HG03575 (cell line): ENCODE measurements around the gene FNTB.
"Not testable (repeated sequence)": the region's sequence is repeated elsewhere in the genome, so short reads cannot be mapped to it uniquely, and the experiment has no call there.

ENCODE experiments used
- ATAC-seq: cut with Tn5 transposase; IDR thresholded peaks from one replicate; pipeline ENCODE4 v1.9.1; 2021; ENCODE audit not compliant: unreplicated experiment, insufficient number of reproducible peaks, low FRiP score; ENCODE audit errors: extremely low read depth

The FNTB gene

GRCh38 chr14:65002586-65003210 lies 16.0 kb downstream of the FNTB start:
- ATAC-seq = no peak

DNA sequence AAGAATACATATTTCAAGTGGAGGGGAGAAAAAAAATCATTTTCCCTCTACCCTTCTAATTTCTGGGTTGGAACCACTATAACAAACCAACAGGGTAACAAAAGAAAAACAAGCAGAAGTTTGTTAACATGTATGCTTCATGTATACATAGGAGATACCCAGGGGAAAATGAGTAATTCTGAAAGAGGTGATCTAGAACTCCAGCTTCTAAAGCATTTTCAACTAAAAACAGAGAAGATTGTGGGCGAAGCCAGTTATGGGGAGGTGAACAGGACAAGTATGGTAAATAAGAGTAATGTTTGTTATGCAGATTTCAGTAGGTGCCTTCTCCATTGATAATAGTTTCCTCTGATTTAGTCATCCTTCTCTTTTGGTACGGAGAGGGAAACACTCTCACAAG lies 16.7 kb downstream of the FNTB start:
- no peak for ATAC-seq

DNA sequence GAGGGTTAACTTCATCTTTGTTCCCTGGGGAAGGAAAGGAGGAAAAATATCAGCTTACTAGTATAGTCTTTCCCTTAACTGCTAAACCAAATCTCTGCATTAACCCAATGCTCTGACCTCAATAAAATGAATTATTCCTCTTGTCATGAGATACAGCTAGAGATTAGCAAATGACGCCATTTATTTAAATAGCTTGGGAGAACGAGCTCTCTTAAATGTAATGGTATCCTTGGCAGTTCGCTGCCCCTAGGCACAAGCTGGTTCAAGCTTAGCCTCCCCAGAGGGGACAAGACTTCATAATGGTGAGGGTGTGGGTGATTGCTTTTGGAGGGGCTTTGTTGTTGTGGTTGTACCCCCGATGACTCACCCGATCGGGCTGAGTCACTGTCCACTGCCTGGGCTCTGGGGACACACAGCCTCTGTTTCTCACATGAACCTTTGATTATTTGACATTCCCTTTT lies 19.6 kb downstream of the FNTB start:
- no peak for ATAC-seq

DNA sequence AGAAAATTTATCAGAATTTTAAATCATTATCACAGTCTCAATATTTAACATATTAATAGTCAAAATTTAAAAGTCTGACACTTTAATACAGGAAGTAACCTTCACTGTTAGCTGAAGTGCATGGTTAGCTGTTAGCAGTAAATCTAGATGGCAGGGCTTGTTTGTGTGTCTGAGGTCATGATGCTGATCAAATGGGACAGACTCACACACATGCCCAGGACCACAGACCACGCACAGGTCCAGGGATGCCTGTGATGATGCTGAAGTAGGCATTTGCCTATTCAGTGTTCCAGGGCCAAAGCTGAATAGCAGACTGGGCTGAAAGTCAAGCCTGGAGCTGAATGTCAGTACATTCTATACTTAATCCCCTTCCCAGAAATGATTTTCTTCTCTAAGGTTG lies 20.5 kb downstream of the FNTB start:
- ATAC-seq = no peak

DNA sequence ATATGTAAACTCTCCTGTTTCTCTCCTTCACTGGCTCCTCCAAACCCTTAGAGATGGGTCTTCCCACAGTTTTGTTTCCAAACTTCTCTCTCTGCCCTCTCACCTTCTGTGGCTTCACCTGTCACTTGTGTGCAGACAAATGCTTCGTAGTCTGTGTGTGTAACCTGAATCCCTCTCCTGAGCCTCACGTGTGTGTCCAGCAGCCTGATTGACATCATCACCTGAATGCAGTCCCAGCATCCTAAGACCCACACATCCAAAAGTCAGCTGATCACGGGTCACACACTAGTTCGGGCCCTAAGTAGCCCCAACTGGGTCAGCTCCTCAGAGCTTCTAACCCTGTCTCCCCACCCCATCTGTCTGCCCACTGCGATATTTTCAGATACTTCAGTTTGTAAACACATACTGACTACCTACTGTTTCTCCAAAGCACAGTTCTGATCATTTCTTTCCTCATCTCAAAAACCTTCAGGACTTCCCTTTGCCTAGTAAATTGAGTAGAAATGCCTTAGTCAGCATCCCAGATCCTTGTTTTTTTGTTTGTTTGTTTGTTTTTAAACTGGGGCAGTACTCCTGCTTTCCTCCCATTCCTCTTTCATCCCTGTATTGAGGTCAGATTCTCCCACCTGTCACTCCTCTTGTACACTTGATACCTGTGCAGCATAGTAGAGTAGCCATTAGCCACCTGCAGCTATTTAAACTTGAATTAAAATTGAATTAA lies 23.7 kb downstream of the FNTB start:
- no peak for ATAC-seq

- no peak for ATAC-seq
These were observed 24.8 kb downstream of the FNTB start for GRCh38 chr14:65011538-65011937.

DNA sequence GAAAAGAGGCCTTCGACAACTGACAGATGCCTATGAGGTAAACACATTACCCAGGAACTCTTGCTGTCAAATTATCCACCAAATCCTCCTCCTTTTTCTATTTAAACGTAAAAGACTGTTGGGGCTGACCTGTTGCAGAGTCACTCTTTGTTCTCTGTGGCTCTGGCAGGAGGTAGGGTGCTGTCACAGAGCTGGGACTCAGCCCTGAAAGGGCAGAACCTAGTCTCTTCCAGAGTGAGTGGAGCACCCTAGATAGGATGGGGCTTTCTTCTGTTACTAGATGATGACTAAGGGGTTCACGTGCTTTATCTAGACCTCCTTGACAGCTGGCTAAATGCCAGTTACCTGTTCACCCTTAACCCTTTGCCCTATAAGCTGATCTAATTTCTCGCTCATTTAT lies 25.7 kb downstream of the FNTB start:
- no peak for ATAC-seq

DNA sequence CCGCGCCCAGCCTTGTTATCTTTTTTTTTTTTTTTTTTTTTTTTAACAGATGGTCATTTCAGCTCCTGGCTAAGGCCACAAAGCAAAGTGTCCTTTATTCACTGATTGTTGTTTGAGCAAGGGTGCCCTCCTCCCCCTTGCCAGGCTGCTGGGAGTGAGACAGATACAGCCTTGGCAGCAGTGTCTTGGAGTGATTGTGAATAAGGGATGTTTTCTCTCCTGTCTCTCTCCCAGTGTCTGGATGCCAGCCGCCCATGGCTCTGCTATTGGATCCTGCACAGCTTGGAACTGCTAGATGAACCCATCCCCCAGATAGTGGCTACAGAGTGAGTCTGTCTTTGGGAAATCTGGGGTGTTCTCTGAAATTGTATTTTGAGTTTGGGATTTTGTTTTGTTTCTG lies 28.7 kb downstream of the FNTB start:
- ATAC-seq = no peak

- no peak for ATAC-seq
These were observed 29.8 kb downstream of the FNTB start for GRCh38 chr14:65016471-65016870.

- no peak for ATAC-seq
These were observed 33.4 kb downstream of the FNTB start for GRCh38 chr14:65019944-65020566.

DNA sequence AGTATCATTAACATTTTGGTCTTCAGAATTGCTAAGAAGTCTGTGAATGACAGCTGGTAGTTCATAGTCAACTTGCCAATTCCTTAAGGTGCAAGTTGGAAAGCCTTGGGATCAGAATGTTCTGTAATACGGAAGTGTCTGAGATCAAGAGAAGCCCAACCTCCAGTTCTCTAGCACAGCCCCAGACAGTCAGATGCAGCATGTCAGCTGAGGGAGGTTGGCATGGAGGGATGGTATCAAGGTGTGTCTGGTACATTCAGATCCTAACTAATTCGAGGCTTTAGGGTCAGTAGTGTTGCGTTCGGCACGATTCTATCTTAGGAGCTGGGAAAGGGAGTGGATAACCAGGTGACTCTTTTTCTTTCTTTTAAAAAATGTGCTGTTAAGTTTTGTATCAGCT lies 38.3 kb downstream of the FNTB start:
- ATAC-seq = no peak

DNA sequence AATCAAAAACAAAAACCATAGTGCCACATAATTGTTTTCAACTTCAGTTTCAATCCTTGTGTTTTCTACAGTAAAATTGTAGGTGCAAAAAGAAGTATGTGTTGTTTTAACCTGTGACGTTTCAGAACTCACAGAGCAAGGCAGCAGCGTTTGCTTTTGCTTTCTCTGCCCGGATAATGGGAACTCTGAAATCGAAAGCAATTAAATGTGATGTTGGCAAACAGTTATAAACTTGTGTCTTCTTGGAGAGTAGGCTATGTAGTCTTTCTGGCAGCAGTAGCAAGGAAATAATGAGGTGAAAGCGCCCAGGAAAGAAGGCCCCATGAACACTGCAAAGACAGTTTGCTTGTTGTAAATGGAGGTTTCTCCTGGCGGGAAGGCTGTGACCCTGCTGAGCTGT lies 39.1 kb downstream of the FNTB start:
- ATAC-seq = no peak

- ATAC-seq = no peak
These were observed 39.8 kb downstream of the FNTB start for GRCh38 chr14:65026526-65026925.

DNA sequence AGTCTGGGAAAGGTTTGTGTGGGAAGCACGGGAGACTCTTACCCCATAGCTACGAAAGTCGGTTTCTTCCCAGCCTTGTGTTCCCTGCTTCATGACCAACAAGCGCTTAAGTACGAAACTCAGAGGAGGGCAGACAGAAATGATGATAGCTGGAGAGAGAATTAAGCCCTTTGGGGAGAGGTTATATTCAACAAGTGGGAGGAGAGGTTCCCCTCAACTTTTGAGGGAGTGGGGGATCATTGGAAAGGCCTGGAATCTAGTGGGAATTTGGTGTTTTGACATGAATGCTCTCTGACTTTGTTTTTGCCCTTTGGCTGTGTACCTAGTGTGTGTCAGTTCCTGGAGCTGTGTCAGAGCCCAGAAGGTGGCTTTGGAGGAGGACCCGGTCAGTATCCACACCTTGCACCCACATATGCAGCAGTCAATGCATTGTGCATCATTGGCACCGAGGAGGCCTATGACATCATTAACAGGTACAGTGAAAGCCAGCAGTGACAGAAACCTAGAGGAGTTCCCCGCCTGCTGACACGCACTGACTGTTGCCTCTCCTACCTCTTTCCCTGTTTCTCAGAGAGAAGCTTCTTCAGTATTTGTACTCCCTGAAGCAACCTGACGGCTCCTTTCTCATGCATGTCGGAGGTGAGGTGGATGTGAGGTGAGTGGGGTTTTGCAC lies 40.6 kb downstream of the FNTB start:
- ATAC-seq = no peak

DNA sequence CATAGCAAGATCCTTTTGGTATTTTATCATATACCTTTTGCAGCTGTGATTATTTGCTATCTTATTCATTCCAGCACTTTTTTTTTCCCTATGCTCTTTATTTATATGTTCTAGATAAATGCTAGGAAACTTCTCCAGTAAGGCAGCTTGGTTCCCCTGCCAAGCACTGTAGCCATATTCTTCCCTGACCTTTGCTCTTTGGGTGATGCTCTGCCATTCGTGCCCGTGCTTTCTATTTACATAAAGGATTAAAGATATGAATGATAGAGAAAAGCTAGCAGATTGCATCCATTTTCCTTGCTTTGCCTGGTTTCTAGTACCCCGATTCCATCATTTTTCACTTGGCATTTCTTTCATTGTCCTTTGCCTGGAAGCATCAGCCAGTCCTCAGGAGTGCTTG lies 42.2 kb downstream of the FNTB start:
- no peak for ATAC-seq

- not testable (repeated sequence) for ATAC-seq
These were observed 44.6 kb downstream of the FNTB start for GRCh38 chr14:65031321-65031720.

GRCh38 chr14:65032319-65032718 lies 45.6 kb downstream of the FNTB start:
- ATAC-seq = no peak

GRCh38 chr14:65033181-65033580 lies 46.5 kb downstream of the FNTB start:
- no peak for ATAC-seq

DNA sequence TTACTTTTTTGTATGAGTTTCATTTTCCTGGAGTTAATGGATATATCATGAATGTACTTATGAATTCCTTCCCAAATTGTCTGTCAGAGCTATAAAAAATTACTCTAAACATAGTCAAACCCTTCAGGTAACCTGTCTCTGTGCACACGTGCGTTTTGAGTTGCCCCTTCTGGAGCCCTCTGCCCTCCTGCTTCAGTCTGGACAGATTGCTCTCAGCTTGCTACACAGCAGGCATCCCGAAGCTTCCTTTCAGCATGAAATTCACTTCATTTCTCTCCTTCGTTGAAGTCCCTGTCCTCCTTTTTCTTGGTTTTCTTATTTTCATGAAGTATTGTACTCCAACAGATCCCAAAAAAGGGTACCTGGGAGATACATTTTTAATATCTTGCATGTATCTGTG lies 47.3 kb downstream of the FNTB start:
- ATAC-seq = no peak

DNA sequence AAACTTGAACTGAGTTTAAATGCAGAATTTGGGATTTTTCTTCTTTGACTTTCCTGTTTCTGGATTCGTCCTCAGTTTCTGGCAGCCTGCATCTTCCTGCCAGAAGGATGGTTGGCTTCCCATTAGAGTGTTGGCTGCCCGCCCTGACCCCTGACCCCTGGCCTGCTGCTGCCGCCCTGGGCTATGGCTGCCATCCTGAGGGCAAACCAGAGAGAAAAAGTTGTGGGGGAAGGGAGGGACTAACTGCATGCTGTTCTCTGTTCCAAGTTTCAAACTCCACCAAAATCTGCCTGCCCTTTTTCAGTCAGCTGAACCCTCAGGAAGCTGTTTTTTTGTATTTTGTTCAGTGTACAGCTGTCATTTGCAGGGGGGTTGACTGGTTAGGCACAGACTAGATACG lies 48.4 kb downstream of the FNTB start:
- ATAC-seq = no peak
